NCI-H1092 (cell line): ENCODE data around the gene SLC7A6.

ENCODE experiments used
- DNase-seq: peaks from one replicate; lab custom pipeline; 2025; lab: John Stamatoyannopoulos, UW

Gene SLC7A6

DNA sequence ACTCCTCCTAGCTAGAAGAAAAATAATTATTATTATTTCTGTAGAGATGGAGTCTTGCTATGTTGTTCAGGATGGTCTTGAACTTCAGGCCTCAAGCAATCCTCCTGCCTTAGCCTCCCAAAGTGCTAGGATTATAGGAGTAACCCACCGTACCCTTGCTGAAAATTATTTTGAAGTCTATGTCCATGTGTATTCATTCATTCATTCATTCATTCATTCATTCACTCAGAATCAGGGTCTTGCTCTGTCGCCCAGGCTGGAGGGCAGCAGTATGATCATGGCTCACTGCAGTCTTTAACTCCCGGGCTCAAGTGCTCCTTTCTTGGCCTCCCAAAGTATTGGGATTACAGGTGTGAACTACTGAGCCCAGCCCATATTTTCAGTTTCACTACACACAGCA is 42.3 kb downstream of the SLC7A6 start:
- DNase-seq = no peak

DNA sequence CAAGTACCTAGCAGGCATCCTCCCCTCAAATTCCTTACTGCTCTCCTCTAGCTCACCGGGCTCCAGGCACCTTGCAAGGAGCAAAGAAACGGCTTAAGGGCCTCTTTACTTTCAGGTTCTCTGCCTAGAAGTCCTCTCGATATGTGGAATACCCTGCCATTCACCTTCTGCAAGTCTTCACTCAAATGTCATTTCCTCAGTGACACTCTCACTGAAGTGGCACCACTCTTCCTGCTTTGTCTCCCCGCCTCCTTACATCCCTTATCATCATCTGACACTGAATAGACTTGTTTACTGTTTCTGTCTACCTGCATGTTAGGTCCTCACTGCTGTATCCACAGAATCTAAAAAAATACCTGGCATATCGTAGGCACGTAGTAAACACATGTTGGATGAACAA is 45.5 kb downstream of the SLC7A6 start:
- no peak for DNase-seq

GRCh38 chr16:68310437-68310773 is 46.1 kb downstream of the SLC7A6 start:
- no peak for DNase-seq

DNA sequence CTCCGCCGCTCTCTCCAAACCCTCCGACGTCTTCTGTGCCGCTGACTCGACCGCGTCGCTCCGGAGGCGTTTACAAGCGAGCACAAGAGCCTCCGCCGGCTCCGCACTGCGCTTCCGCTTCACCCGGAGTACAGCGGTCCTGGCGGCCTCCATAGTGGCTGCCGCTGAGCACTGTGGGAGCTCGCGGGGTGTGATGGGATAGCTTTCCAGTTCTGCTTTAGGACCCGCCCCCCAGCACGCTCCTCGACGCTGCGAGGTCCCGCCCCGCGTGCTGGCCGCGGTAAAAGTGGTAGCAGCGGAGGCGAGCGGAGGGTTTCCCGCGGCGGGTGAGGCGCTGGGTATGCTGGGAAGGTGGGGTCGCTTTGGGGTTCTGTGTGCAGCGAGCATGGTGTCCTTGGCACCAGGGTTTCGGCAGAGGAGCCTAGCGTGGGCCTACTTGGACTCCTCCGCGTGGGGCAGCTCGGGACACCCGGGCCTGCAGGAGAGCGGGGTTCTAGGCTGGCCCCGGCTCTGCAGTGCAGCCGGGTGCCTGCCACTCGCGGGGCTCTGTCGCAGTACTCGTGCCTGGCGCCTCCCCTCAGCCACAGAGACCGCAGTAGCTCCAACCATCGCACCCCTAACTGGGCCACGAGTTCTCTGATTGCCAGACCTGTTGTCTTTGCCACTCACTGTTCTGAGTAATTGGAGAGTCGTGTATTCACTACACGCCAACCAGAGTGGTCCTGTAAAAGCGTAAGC is 46.6 kb downstream of the SLC7A6 start, which contains the start of the genes PRMT7 and SLC7A6OS:
Gene PRMT7, plus strand, starts transcription at position 246 of the 738 bp plus-strand sequence. CDS start 4,961 bp downstream, outside the sequence.
Gene SLC7A6OS, minus strand, starts transcription at position 173 of the 738 bp plus-strand sequence. Its CDS starts 20 bp downstream, at position 153.
- DNase-seq = peak; percentile 84

DNA sequence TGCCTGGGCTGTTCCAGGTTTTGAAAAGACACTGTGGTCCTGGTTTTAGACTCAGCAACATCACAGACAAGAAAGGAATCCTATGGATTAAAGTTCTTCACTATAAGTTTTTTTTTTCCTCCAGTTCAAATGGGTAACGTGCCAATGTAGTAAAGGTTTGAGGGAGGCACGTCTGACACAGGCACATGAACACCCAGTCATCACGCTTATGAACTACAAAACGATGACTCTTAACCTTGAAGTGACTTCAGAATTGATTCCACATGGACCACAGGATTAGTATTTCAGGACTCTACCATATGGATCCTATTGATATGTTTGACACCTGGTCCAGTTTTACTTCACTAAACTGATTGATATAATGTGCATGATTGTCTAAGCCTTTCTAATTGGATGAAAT is 48.8 kb downstream of the SLC7A6 start:
- no peak for DNase-seq

DNA sequence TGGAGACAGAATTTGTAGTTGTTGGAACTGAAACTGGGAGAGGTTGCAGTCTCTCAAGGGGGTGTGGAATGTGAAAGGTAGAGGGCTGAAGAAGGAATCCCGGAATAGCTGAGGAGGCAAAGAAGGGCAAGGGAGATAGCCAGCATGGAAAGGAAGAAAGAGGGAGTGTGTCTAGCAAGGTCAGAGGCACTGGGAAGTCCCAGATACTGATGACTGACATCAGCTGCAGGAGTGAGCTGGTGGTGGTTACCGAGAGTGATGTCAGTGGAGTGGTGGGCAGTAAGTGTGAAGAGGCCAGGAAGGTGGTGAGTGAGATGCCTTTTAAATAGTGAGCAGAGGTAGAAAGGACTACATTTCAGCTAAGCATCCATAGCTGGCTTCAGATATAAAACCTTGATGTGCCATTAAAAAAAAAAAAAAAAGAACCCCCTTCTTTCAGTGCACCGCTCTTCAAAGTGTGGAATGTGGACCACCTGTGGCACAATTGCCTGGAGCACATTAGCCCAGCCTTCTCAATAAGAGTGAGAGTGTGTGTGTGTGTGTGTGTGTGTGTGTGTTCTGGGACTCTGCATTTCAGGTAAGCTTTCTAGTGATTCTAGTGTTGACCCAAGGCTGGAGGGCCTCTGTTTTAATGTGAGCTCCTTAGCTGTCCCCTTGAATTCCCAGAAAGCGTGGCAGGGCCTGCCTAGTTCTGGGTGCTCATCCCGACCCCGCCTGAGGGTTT is 55.0 kb downstream of the SLC7A6 start:
- DNase-seq = no peak

GRCh38 chr16:68324336-68324735 is 60.0 kb downstream of the SLC7A6 start:
- DNase-seq = no peak

DNA sequence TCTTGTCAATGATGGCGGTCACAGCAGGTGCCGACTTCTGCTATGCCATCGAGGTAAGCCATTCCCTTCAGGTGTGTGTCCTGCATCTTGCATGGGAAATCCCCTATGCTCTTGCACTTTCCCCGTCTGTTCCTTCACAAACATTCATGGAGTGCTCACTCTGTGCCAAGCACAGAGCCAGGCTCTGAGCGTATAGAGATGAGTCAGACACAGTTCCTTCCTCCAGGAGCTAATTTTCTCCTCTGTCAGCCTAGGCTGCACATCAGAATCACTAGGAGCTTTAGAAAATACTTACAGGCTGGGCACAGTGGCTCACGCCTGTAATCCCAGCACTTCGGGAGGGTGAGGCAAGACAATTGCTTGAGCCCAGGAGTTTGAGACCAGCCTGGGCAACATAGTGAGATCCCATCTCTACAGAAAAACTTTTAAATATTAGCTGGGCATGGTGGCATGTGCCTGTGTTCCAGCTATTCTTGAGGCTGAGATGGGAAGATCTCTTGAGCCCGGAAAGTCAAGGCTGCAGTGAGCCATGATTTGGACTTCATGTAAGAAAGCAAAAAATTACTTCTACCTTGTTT is 60.5 kb downstream of the SLC7A6 start:
- no peak for DNase-seq

DNA sequence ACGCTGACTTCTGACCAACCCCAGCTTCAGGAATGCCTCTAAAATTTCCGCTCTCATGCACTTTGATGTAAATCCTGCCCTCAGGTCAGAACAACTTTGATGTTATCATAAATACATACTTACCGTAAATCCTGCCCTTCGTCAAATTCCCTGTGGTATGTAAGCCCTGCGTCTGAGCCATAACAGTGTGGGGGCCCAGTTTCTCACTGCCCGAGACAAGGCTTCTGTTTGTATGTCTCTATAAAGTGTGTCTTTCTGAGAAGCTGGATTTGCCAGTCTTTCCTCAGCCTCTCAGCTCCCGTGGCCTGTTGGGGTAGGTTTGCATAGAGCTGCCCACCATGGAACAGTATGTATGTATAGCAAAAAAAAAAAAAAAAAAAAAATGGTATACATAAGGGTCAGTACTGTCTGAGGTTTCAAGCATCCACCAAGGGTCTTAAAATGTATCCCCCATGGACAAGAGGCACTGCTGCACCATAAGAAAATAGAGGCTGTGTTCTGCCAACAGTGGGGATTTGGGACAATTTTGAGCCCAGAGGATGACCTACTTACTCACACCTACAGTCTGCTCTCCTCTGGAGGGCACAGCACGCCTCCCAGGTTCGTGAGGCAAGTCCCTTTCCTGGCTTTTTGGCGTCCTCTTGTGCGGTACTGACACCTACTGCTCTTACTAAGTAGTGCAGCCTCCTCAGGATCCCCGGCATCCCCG is 64.0 kb downstream of the SLC7A6 start:
- DNase-seq = peak; percentile 58

- no peak for DNase-seq
These were observed 64.6 kb downstream of the SLC7A6 start for GRCh38 chr16:68328860-68329390.

GRCh38 chr16:68331879-68332410 is 67.6 kb downstream of the SLC7A6 start:
- DNase-seq = no peak

GRCh38 chr16:68332411-68333121 is 68.2 kb downstream of the SLC7A6 start:
- no peak for DNase-seq

- no peak for DNase-seq
These were observed 70.8 kb downstream of the SLC7A6 start for GRCh38 chr16:68335175-68335574.

- DNase-seq = no peak
These were observed 74.2 kb downstream of the SLC7A6 start for GRCh38 chr16:68338326-68339119.

- no peak for DNase-seq
These were observed 74.9 kb downstream of the SLC7A6 start for GRCh38 chr16:68339214-68339613.

GRCh38 chr16:68342620-68343019 is 78.3 kb downstream of the SLC7A6 start:
- DNase-seq = no peak

DNA sequence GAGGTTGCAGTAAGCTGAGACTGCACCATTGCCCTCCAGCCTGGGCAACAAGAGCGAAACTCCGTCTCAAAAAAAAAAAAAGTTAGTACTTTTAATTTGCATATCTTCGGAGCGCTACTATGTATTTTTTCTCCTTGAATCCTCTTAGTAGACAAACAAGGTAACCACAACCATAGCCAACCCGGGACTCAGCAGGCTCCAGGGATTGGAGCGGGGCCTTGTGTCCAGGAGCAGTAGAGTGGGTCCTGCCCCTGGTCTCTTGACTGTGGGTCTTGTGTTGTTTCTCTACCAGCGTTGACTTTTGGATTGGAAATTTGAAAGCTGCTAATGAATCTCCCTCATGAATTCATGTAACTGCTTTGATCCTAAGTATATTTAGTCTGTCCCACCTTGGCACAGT is 78.8 kb downstream of the SLC7A6 start:
- DNase-seq = no peak

DNA sequence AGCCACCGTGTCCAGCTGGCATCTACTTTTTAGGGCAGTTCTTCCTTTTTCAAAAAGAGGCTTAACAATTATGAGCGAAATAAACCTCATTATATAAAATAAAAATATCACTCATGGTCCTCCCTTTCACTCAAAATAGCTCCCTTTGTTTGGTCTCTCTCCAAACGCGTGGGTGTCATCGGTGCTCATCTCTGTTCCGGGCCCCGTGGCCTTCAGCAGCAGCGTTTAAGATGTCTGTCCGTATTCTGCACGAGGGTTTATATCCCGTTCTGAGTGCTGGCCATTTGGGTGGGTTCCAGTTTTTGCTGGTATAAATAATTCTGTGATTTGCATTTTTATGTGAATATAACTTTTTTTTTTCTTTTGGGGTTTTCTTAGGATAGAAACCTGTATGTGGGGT is 79.9 kb downstream of the SLC7A6 start:
- DNase-seq = no peak

DNA sequence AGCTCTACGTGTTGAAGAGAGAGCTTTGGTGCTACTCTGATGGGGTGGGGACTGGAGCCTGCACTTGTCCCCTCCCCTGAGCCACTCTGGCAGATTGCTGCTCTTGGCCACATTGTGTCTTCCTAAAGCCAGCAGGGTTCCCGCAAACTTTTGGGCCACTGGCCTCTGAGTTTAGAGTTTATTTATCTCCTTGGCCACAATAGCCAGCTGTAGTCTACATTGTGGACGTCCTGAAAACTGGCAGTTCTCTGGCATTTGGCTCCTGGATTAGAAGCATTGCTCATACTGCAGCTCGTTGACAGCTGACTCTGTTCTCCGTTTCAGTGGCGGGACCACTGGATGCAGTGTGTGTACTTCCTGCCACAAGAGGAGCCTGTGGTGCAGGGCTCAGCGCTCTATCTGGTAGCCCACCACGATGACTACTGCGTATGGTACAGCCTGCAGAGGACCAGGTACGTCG is 81.1 kb downstream of the SLC7A6 start:
- no peak for DNase-seq

GRCh38 chr16:68345958-68346635 is 81.8 kb downstream of the SLC7A6 start:
- DNase-seq = no peak
